Prostate gland (tissue), 2 donors: ENCODE data around the gene CXADR. TPM values are rescaled to one million over a fixed set of nuclear protein-coding genes. Genes with fewer than 3 reads are reported as not detected.

Source experiments
- DNase-seq: peaks from one replicate; pipeline ENCODE4 v3.0.0-alpha.2; 2019; ENCODE audit warnings: low spot score
- H3K27ac ChIP-seq, 2 donors: fragments of 200-600 bp; sonication (generic); 2 replicates each; pipeline ENCODE4 v1.5.1; 2017 to 2019
- H3K27me3 ChIP-seq: fragments of 200-600 bp; sonication (generic); replicated peaks from 2 replicates; pipeline ENCODE4 v1.5.1; 2019; ENCODE audit not compliant: insufficient read depth
- H3K36me3 ChIP-seq, 2 donors: fragments of 200-600 bp; sonication (generic); 1 replicate in 1 of 2; 2 replicates in 1 of 2; pipeline versions ENCODE4 v1.5.1 to v1.8.1; 2017 to 2019
- H3K4me1 ChIP-seq: fragments of 200-600 bp; sonication (generic); replicated peaks from 2 replicates; pipeline ENCODE4 v1.5.1; 2019
- H3K4me3 ChIP-seq, 2 donors: fragments of 200-600 bp; sonication (generic); 2 replicates each; pipeline ENCODE4 v1.5.1; 2017 to 2019
- H3K9me3 ChIP-seq: fragments of 200-600 bp; sonication (generic); 2 replicates; pipeline ENCODE4 v1.5.1; 2017
- CTCF ChIP-seq, 4 experiments: fragments of 200-600 bp in 2 of 4; fragments of 450-650 bp in 2 of 4; sonication (generic) in 2 of 4; IDR thresholded peaks; 1 replicate in 3 of 4; 2 replicates in 1 of 4; pipeline ENCODE4 v1.5.1; 2016 to 2019; ENCODE audit warnings: antibody characterized with exemption in 4 of 4, mild to moderate bottlenecking in 2 of 4, moderate library complexity in 2 of 4
- POLR2A ChIP-seq: fragments of 450-650 bp; IDR thresholded peaks from one replicate; pipeline ENCODE4 v1.6.1; 2016; ENCODE audit warnings: antibody characterized with exemption, mild to moderate bottlenecking
- POLR2AphosphoS5 ChIP-seq: sonication (generic); formaldehyde crosslinking; IDR thresholded peaks from one replicate; pipeline ENCODE4 v1.6.1; 2017; ENCODE audit warnings: antibody characterized with exemption
- WGBS: methylation state at CpG from one replicate; pipeline ENCODE4 v1.1.5; 2018; 5-methylcytosine and 5-hydroxymethylcytosine counted together
- intact Hi-C: fragments of 100-400 bp; cut with DNase I; formaldehyde crosslinking; loops from one replicate; pipeline ENCODE4 v1.14.2; 2022
- total RNA-seq, 2 donors: library from RNA; depleted of rRNA; stranded (reverse); fragments of >200 nt; gene quantifications; one replicate each; pipeline ENCODE4 v1.1.0, GENCODE V29; 2016

Gene CXADR
- total RNA-seq, 2 donors from 2014 or later: 93.0 to 127 TPM

- 86% methylated on average over 1 of the region's 1 CpG for WGBS
- H3K4me3 ChIP-seq: no peak overlapping the region
- TF ChIP-seq POLR2A: no peak
- no peak for TF ChIP-seq POLR2AphosphoS5
- TF ChIP-seq CTCF (IDR thresholded peaks at IDR 0.05): no peak
- no peaks in the 10 kb centered on the region for H3K27me3 ChIP-seq
- intact Hi-C loops: no loop called here
- no peak overlapping the region for H3K27ac ChIP-seq
- no peaks in the 10 kb centered on the region for H3K36me3 ChIP-seq
- H3K4me1 ChIP-seq: peaks cover 2% of the 10 kb centered on the region
- no peak for DNase-seq
- H3K9me3 ChIP-seq: no peaks in the 10 kb centered on the region
Measured at GRCh38 chr21:17539323-17539722, 26.5 kb downstream of the CXADR start.

GRCh38 chr21:17539743-17540341 lies 27.0 kb downstream of the CXADR start:
- intact Hi-C loops: no loop called here
- H3K9me3 ChIP-seq: no peaks in the 10 kb centered on the region
- no peaks in the 10 kb centered on the region for H3K27me3 ChIP-seq
- no peaks in the 10 kb centered on the region for H3K36me3 ChIP-seq
- WGBS: 92% methylated on average over 9 of the region's 9 CpGs
- DNase-seq: no peak
- no peak overlapping the region for H3K4me3 ChIP-seq
- peaks cover 2% of the 10 kb centered on the region for H3K4me1 ChIP-seq
- no peak overlapping the region for H3K27ac ChIP-seq
- no peak for TF ChIP-seq POLR2AphosphoS5
- no peak for TF ChIP-seq POLR2A
- TF ChIP-seq CTCF (IDR thresholded peaks at IDR 0.05): no peak

GRCh38 chr21:17540530-17540929 lies 27.7 kb downstream of the CXADR start:
- TF ChIP-seq POLR2A (no peak), CTCF (IDR thresholded peaks at IDR 0.05) (no peak), POLR2AphosphoS5 (no peak)
- no peak for DNase-seq
- Histone ChIP-seq H3K9me3 (no peaks in the 10 kb centered on the region), H3K4me3 (no peak overlapping the region), H3K27ac (no peak overlapping the region), H3K4me1 (peaks cover 2% of the 10 kb centered on the region), H3K27me3 (no peaks in the 10 kb centered on the region), H3K36me3 (no peaks in the 10 kb centered on the region)
- WGBS: 92% methylated on average over 4 of the region's 4 CpGs
- intact Hi-C loops: no loop called here

- H3K36me3 ChIP-seq: no peaks in the 10 kb centered on the region
- H3K9me3 ChIP-seq: no peaks in the 10 kb centered on the region
- no peak for TF ChIP-seq POLR2AphosphoS5
- TF ChIP-seq CTCF (IDR thresholded peaks at IDR 0.05): no peak
- no peak for TF ChIP-seq POLR2A
- H3K27ac ChIP-seq: no peak overlapping the region
- WGBS: 9% methylated on average over 5 of the region's 5 CpGs
- H3K4me1 ChIP-seq: no peaks in the 10 kb centered on the region
- no peak for DNase-seq
- intact Hi-C loops: no loop called here
- H3K4me3 ChIP-seq: no peak overlapping the region
- H3K27me3 ChIP-seq: no peaks in the 10 kb centered on the region
Measured at GRCh38 chr21:17542371-17543011, 29.6 kb downstream of the CXADR start.

GRCh38 chr21:17545007-17545406 lies 32.2 kb downstream of the CXADR start:
- no peak for TF ChIP-seq POLR2A
- no peak for TF ChIP-seq POLR2AphosphoS5
- no peak for TF ChIP-seq CTCF (IDR thresholded peaks at IDR 0.05)

More at GRCh38 chr21:17545007-17545406, 32.2 kb downstream of the CXADR start:
- no peak for DNase-seq
- H3K9me3 ChIP-seq: no peaks in the 10 kb centered on the region
- 95% methylated on average over 1 of the region's 1 CpG for WGBS
- no peak overlapping the region for H3K27ac ChIP-seq
- H3K27me3 ChIP-seq: no peaks in the 10 kb centered on the region
- no peaks in the 10 kb centered on the region for H3K36me3 ChIP-seq
- intact Hi-C loops: no loop called here
- no peak overlapping the region for H3K4me3 ChIP-seq
- no peaks in the 10 kb centered on the region for H3K4me1 ChIP-seq
